ENCODE results near the gene TNS2. TPM values are rescaled to one million over a fixed set of nuclear protein-coding genes. Genes with fewer than 3 reads are reported as not detected.
A peak's percentile ranks its signal among the peaks of the same experiment; 100 is the strongest.

The TNS2 gene
- total and polyA plus RNA-seq, 9 donors: 49.3 to 119 (median 99.0) TPM

DNA sequence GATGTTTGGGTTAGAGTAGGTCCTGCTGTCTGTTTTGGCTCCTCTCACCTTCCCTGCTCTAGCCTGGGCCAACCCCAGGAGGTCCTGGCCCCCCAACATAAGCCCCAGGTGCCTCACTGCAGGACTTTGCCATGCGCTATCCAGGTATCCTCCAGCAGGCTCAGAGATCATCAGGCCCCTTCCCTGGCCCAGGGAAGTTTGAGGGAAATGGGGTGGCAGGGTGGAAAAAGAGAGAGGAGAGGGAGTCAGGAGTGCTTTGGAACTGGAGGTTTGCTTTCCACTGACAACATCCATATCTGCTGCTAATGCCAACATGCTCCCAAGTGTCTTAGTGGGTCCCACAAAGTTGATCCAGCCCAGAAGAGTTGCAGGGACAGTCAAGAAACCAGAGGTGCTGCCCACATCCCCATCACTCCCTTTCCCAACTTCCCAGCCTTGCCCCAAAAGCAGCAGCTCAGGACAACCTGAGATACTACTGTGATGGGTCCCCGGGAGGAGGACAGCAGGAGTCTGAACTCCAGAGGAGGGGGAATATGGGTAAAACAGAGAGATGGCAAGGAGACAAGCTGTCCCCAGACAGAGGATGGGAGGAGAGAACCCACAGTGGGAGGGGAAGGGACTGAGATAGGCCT, 677 bp downstream of the TNS2 start:
- 40% methylated on average over 1 of the region's 2 CpGs for WGBS (ENCODE audit: insufficient coverage)
- peak; percentile 35 for DNase-seq
- Histone ChIP-seq H3K36me3 (ENCODE audit: control insufficient read depth, insufficient read depth, low read length) (peaks cover 31% of the 10 kb centered on the region), H3K27me3 (ENCODE audit: control insufficient read depth, insufficient read depth, low read length) (no peaks in the 10 kb centered on the region), H3K27ac (ENCODE audit: low read length) (peak overlapping the region; percentile 99), H3K9me3 (replicated peaks; ENCODE audit: control insufficient read depth, low read depth, low read length) (no peaks in the 10 kb centered on the region), H3K4me1 (ENCODE audit: control insufficient read depth, insufficient read depth, low read length) (peaks cover 86% of the 10 kb centered on the region), H3K4me3 (ENCODE audit: low read length) (peak overlapping the region; percentile 73)

DNA sequence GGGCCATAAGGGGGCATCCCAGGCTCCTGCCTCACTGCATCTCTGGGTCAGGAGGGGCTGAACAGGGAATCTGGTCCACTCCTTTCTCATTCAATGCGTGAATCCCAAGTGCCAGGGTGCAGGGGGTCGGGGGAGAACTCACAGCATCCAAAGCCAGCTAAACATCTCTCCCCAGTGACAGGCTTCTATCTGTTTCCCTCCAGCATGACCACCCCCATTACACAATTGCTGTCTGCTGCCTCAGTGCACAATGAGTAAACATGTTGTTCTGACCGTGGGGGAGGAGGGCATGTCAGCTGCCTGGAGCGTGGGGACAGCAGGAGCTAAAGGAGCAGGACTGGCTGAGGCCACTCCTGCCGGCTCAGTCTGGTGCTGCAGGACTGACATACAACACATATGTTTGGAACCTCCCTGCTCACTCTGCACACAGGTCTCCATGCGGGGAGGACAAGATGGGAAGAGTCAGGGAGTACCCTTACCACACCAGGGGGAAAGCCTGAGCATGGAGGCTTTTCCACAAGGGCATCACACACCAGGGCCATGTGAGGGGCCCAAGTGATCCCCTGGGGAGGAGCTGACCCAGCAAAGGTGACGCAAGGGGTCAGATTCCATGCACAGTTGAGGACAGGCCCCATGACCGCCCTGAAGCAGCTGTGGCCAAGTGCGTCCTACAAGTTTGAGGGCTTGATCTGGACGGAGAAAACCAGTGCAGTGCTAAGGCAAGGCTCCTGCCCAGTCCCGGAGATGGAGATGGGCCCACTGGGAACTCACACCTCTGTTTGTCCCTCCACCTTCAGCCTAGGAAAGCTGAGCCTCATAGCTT, 1.4 kb downstream of the TNS2 start:
- Histone ChIP-seq H3K9me3 (replicated peaks; ENCODE audit: control insufficient read depth, low read depth, low read length) (no peaks in the 10 kb centered on the region), H3K36me3 (ENCODE audit: control insufficient read depth, insufficient read depth, low read length) (peaks cover 37% of the 10 kb centered on the region), H3K4me3 (ENCODE audit: low read length) (peak overlapping the region; percentile 73), H3K27ac (ENCODE audit: low read length) (peak overlapping the region; percentile 99), H3K4me1 (ENCODE audit: control insufficient read depth, insufficient read depth, low read length) (peaks cover 79% of the 10 kb centered on the region), H3K27me3 (ENCODE audit: control insufficient read depth, insufficient read depth, low read length) (no peaks in the 10 kb centered on the region)
- DNase-seq: peak; percentile 80
- 16% methylated on average over 7 of the region's 11 CpGs for WGBS (ENCODE audit: insufficient coverage)

DNA sequence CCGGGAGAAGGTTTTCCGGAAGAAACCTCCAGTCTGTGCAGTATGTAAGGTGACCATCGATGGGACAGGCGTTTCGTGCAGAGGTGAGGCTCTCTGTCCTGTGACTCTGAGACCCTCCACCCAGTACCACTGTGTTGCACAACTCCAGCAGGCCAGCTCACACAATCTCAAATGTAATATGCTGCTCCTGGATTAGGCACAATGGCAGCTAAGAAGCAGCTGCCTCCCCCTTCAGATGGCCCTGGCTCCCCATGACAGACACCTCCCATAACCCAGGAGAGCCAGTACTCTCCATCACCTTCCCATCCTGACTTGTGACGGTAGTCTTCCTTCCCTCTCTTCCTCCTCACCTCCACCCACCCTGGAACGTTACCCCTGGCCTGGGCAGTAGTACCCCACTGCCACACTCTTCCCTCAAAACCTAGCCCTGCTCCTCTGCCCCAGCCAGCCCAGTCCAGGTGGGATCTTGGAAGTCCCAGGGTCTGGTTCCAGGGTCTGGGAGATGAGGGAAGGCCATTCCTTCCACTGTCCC, 2.1 kb downstream of the TNS2 start:
- H3K9me3 ChIP-seq (replicated peaks; ENCODE audit: control insufficient read depth, low read depth, low read length): no peaks in the 10 kb centered on the region
- H3K27ac ChIP-seq (ENCODE audit: low read length): peak overlapping the region; percentile 99
- H3K36me3 ChIP-seq (ENCODE audit: control insufficient read depth, insufficient read depth, low read length): peaks cover 43% of the 10 kb centered on the region
- peak; percentile 28 for DNase-seq
- H3K4me3 ChIP-seq (ENCODE audit: low read length): peak overlapping the region; percentile 73
- peaks cover 75% of the 10 kb centered on the region for H3K4me1 ChIP-seq (ENCODE audit: control insufficient read depth, insufficient read depth, low read length)
- WGBS (ENCODE audit: insufficient coverage): 40% methylated on average over 6 of the region's 7 CpGs
- no peaks in the 10 kb centered on the region for H3K27me3 ChIP-seq (ENCODE audit: control insufficient read depth, insufficient read depth, low read length)

DNA sequence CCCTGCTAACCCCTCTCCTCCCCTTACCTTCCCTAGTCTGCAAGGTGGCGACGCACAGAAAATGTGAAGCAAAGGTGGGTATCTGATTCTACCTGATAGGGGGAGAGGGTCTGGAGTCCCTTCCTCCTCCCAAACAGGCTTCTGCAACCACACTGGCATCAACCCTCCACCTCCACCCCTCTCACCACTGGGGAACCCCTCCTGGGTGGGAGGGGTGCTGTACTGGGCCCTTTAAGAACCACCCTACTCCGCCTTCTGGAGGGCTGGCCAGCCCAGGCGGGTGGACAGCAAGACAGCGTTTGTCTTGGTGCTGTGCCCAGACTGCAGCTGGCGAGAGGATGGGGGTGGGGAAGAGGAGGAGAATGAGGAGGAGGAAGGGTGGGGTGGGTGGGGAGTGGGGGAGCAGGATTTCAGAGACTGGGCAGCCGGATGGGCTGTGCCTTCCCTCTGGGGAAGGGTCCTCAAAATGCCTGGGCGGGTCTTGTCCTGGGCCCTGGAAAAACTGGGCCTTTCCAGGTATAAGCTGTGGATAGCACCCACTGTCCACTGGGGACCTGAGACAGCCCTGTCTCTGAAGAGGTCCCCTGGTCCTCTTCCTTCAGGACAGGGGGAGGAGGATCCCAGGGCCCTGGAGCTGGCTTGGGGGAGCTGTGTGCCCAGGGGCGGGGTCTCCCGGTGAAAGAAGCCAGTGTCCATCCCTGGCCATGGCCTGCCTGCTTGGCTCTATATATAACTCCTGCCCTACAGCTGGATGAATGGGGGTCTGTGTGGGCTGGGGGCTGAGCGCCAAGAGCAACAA, 2.8 kb downstream of the TNS2 start:
- WGBS (ENCODE audit: insufficient coverage): 5% methylated on average over 4 of the region's 11 CpGs
- H3K36me3 ChIP-seq (ENCODE audit: control insufficient read depth, insufficient read depth, low read length): peaks cover 50% of the 10 kb centered on the region

DNA sequence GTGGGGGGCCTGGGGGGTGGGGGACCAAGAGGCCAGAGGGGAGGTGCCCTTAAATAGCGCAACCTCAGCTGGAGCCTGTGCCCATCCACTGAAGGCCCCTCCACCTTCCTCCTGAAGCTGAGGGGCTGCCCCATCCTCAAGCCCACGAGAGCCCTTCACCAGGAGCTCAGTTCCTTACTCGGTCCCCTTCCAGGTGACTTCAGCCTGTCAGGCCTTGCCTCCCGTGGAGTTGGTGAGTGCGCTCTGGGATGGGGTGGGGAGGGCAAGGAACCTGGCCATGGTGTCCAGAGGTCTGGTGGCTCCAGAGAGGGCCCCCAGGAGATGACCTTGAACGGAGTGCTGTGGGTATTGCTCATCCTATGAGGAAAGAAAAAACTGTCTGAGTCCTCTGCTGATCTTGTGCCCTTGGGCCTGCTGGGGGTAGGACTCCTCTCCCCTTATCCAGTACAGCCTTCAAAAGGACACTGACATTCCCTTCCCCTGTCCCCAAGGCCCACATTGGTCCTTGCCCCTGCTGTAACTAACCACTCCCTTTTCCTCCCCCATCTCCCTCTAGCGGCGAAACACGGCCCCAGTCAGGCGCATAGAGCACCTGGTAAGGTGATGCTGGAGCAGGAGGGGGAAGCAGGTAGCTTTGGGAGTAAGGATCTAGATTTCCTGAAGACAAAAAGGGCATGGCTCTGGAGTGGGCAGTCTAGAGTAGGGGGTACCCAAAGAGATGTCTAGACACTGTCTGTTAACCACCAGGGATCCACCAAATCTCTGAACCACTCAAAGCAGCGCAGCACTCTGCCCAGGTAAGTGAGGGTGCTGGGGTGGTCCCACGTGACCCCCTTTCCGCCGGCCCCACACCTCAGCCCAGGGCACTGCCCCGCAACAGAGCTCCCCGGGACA, 3.6 kb downstream of the TNS2 start:
- peaks cover 59% of the 10 kb centered on the region for H3K36me3 ChIP-seq (ENCODE audit: control insufficient read depth, insufficient read depth, low read length)
- no peaks in the 10 kb centered on the region for H3K9me3 ChIP-seq (replicated peaks; ENCODE audit: control insufficient read depth, low read depth, low read length)
- no peaks in the 10 kb centered on the region for H3K27me3 ChIP-seq (ENCODE audit: control insufficient read depth, insufficient read depth, low read length)
- 40% methylated on average over 9 of the region's 16 CpGs for WGBS (ENCODE audit: insufficient coverage)
- peak overlapping the region; percentile 90 for H3K27ac ChIP-seq (ENCODE audit: low read length)
- peak; percentile 63 for DNase-seq
- peak overlapping the region; percentile 65 for H3K4me3 ChIP-seq (ENCODE audit: low read length)
- H3K4me1 ChIP-seq (ENCODE audit: control insufficient read depth, insufficient read depth, low read length): peaks cover 68% of the 10 kb centered on the region

More for the DNA sequence above, 2.8 kb downstream of the TNS2 start:
- Histone ChIP-seq H3K27me3 (ENCODE audit: control insufficient read depth, insufficient read depth, low read length) (no peaks in the 10 kb centered on the region), H3K4me3 (ENCODE audit: low read length) (peak overlapping the region; percentile 73), H3K4me1 (ENCODE audit: control insufficient read depth, insufficient read depth, low read length) (peaks cover 74% of the 10 kb centered on the region), H3K9me3 (replicated peaks; ENCODE audit: control insufficient read depth, low read depth, low read length) (no peaks in the 10 kb centered on the region), H3K27ac (ENCODE audit: low read length) (peak overlapping the region; percentile 99)
- peak; percentile 96 for DNase-seq

DNA sequence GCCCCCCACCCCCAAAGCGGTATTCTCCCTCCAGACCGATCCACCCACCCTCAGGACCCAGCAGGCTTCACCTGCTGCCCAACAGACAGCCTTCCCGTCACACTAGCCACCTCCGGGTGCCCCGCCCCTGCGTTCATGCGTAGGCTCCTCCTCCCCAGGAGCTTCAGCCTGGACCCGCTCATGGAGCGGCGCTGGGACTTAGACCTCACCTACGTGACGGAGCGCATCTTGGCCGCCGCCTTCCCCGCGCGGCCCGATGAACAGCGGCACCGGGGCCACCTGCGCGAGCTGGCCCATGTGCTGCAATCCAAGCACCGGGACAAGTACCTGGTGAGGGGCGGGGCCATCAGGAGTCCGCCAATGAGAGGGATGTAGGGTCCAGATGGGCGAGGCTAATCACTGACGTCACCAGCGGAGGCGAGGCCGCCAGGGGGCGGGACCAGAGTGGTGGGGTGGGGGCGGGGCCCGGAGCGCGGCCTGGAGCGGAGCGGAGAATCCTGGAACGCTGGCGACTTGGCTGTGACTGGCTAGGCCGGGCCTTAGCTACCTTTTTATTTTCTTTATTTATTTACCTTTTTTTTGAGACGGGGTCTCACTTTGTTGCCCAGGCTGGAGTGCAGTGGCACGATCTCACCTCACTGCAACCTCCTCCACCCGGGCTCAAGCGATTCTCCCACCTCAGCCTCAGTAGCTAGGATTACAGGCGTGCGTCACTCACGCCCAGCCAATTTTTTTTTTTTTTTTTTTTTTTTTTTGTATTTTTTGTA, 4.4 kb downstream of the TNS2 start:
- Histone ChIP-seq H3K4me1 (ENCODE audit: control insufficient read depth, insufficient read depth, low read length) (peaks cover 65% of the 10 kb centered on the region), H3K9me3 (replicated peaks; ENCODE audit: control insufficient read depth, low read depth, low read length) (no peaks in the 10 kb centered on the region), H3K27ac (ENCODE audit: low read length) (peak overlapping the region; percentile 90), H3K27me3 (ENCODE audit: control insufficient read depth, insufficient read depth, low read length) (no peaks in the 10 kb centered on the region), H3K36me3 (ENCODE audit: control insufficient read depth, insufficient read depth, low read length) (peaks cover 67% of the 10 kb centered on the region), H3K4me3 (ENCODE audit: low read length) (peak overlapping the region; percentile 65)
- WGBS (ENCODE audit: insufficient coverage): 5% methylated on average over 30 of the region's 48 CpGs
- peak; percentile 95 for DNase-seq

DNA sequence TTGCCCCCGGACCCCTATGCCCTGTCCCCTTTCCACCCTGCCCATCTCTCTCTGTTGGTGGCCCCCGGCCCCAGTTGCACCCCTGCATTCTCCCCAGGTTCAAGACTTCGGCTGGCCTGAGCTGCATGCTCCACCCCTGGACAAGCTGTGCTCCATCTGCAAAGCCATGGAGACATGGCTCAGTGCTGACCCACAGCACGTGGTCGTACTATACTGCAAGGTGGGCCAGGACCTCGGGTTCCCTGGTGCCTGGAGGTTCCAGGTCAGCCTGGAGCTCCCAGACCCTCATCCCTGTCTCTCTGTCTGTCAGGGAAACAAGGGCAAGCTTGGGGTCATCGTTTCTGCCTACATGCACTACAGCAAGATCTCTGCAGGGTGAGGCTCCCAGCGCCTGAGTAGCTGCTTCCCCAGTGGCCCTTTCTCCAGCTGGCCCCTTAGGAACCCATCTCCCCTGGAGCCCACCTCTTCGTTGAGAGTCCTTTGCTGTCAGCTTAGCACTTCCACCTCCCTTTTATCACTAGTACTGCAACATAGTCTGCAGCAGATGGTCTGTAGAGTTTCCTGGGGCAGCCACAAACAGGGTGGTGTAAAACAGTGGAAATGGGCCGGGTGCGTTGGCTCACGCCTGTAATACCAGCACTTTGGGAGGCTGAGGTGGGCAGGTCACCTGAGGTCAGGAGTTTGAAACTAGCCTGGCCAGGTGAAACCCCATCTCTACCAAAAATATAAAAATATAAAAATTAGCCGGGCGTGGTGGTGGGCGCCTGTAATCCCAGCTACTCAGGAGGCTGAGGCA, 5.8 kb downstream of the TNS2 start:
- peaks cover 57% of the 10 kb centered on the region for H3K4me1 ChIP-seq (ENCODE audit: control insufficient read depth, insufficient read depth, low read length)
- WGBS (ENCODE audit: insufficient coverage): 85% methylated on average over 9 of the region's 15 CpGs
- H3K36me3 ChIP-seq (ENCODE audit: control insufficient read depth, insufficient read depth, low read length): peaks cover 81% of the 10 kb centered on the region
- no peak overlapping the region for H3K4me3 ChIP-seq (ENCODE audit: low read length)
- H3K27ac ChIP-seq (ENCODE audit: low read length): no peak overlapping the region
- H3K9me3 ChIP-seq (replicated peaks; ENCODE audit: control insufficient read depth, low read depth, low read length): no peaks in the 10 kb centered on the region
- peak; percentile 18 for DNase-seq
- no peaks in the 10 kb centered on the region for H3K27me3 ChIP-seq (ENCODE audit: control insufficient read depth, insufficient read depth, low read length)

DNA sequence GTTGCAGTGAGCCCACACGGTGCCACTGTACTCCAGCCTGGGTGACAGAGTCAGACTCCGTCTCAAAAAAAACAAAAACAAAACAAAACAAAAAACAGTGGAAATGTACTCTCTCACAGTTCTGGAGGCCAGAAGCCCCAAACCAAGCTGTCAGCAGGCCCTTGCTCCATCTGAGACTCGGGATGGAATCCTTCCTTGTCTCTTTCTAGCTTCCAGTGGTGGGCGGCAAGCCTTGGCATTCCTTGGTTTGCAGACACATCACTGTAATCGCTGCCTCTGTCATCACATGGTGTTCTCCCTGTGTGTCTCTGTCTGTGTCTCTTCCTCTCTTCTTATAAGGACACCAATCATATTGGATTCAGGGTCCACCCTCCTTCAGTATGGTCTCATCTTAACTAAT, 6.4 kb downstream of the TNS2 start:
- Histone ChIP-seq H3K27ac (ENCODE audit: low read length) (no peak overlapping the region), H3K4me1 (ENCODE audit: control insufficient read depth, insufficient read depth, low read length) (peaks cover 57% of the 10 kb centered on the region), H3K4me3 (ENCODE audit: low read length) (no peak overlapping the region), H3K27me3 (ENCODE audit: control insufficient read depth, insufficient read depth, low read length) (no peaks in the 10 kb centered on the region), H3K36me3 (ENCODE audit: control insufficient read depth, insufficient read depth, low read length) (peaks cover 83% of the 10 kb centered on the region), H3K9me3 (replicated peaks; ENCODE audit: control insufficient read depth, low read depth, low read length) (no peaks in the 10 kb centered on the region)
- DNase-seq: no peak
- 90% methylated on average over 5 of the region's 5 CpGs for WGBS (ENCODE audit: insufficient coverage)

Measured in muscle of leg (tissue), 11 donors.